HCT116 (cell line): ENCODE results near the gene NEXMIF. TPM values are rescaled to one million over a fixed set of nuclear protein-coding genes. Genes with fewer than 3 reads are reported as not detected.
A peak's percentile ranks its signal among the peaks of the same experiment; 100 is the strongest.

Experiments
- ATAC-seq: fragments of 200-7000 bp; cut with Tn5 transposase; 2 replicates; pipeline ENCODE4 v1.9.1; 2020; ENCODE audit warnings: mild to moderate bottlenecking, moderate library complexity
- Bru-seq: library from RNA; stranded (reverse); fragments of 400-500 nt; gene quantifications from one replicate; lab custom pipeline; 2021; lab: Mats Ljungman, UMichigan
- BruChase-seq, 2 experiments: library from RNA; stranded (reverse); fragments of 400-500 nt; gene quantifications; one replicate each; lab custom pipeline; 2021; lab: Mats Ljungman, UMichigan
- BruUV-seq: library from RNA; stranded (reverse); fragments of 400-500 nt; replicated peaks from 2 replicates; lab custom pipeline; 2021; lab: Mats Ljungman, UMichigan
- CTCF ChIA-PET: fragments of 300-600 bp; sonication (Branson Sonifier 250); formaldehyde crosslinking; loops from one replicate; lab custom pipeline; 2021; ENCODE audit warnings: antibody characterized with exemption; lab: Charles Lee
- POLR2A ChIA-PET: fragments of 300-600, 350-600 bp; sonication (Branson Sonifier 250); formaldehyde crosslinking; loops from one replicate; lab custom pipeline; 2021; ENCODE audit warnings: antibody characterized with exemption; lab: Charles Lee
- RAD21 ChIA-PET, 2 experiments: fragments of 300-600 bp; sonication (Branson Sonifier 250); formaldehyde crosslinking; loops; one replicate each; lab custom pipeline; 2023; ENCODE audit warnings: low total read pairs in 2 of 2; ENCODE audit not compliant: uncharacterized antibody in 2 of 2, unreplicated experiment in 2 of 2, low non-redundant PET in 1 of 2; lab: Charles Lee
- DNase-seq: peaks from one replicate; pipeline ENCODE4 v3.0.0-alpha.2; 2010; ENCODE audit warnings: low read depth, low spot score
- H2AFZ ChIP-seq: fragments of 200-600 bp; shearing (Covaris generic), sonication (generic); 2 replicates; pipeline ENCODE4 v1.6.1; 2017; ENCODE audit warnings: low read depth, mixed run types, mixed read lengths, antibody characterized with exemption, low read length; ENCODE audit not compliant: poor library complexity, severe bottlenecking
- H3K27ac ChIP-seq: 2 replicates; pipeline ENCODE4 v1.5.1; 2012; ENCODE audit warnings: low read depth, low read length
- H3K27me3 ChIP-seq: fragments of 200-600 bp; sonication (generic); 2 replicates; pipeline ENCODE4 v1.6.1; 2016; ENCODE audit warnings: mixed run types, low read length, mixed read lengths; ENCODE audit not compliant: insufficient read depth
- H3K36me3 ChIP-seq, 2 experiments: fragments of 200-500 bp in 1 of 2; fragments of 200-600 bp in 1 of 2; sonication (Bioruptor generic) in 1 of 2; sonication (generic) in 1 of 2; 2 replicates each; pipeline versions ENCODE4 v1.5.1 to v1.6.1; 2014 to 2016; ENCODE audit warnings: low read length in 2 of 2, inconsistent platforms in 1 of 2, mixed read lengths in 1 of 2, mixed run types in 1 of 2; ENCODE audit not compliant: insufficient read depth in 2 of 2, control insufficient read depth in 1 of 2
- H3K4me1 ChIP-seq, 2 experiments: fragments of 200-600 bp in 1 of 2; sonication (generic) in 1 of 2; 2 replicates each; pipeline versions ENCODE4 v1.5.1 to v1.6.1; 2012 to 2017; ENCODE audit warnings: low read length in 2 of 2, inconsistent platforms in 1 of 2, mild to moderate bottlenecking in 1 of 2, mixed read lengths in 1 of 2, mixed run types in 1 of 2, moderate library complexity in 1 of 2; ENCODE audit not compliant: insufficient read depth in 2 of 2, control insufficient read depth in 1 of 2
- H3K4me2 ChIP-seq: fragments of 200-600 bp; sonication (generic); 2 replicates; pipeline ENCODE4 v1.6.1; 2017; ENCODE audit warnings: mixed run types, low read length, mixed read lengths
- H3K4me3 ChIP-seq, 2 experiments: fragments of 200-600 bp in 1 of 2; sonication (generic) in 1 of 2; replicated peaks in 1 of 2; 2 replicates each; pipeline ENCODE4 v1.5.1; 2011 to 2016; ENCODE audit warnings: low read length in 2 of 2, control low read depth in 1 of 2, low read depth in 1 of 2, mild to moderate bottlenecking in 1 of 2, mixed read lengths in 1 of 2, mixed run types in 1 of 2
- H3K79me2 ChIP-seq: fragments of 200-600 bp; sonication (generic); 2 replicates; pipeline ENCODE4 v1.6.1; 2017; ENCODE audit warnings: mild to moderate bottlenecking, mixed run types, low read length, moderate library complexity, mixed read lengths; ENCODE audit not compliant: insufficient read depth
- H3K9ac ChIP-seq: fragments of 200-600 bp; sonication (generic); 2 replicates; pipeline ENCODE4 v1.6.1; 2016; ENCODE audit warnings: low read length, mixed read lengths
- H3K9me2 ChIP-seq: fragments of 200-600 bp; sonication (generic), shearing (Covaris generic); 2 replicates; pipeline ENCODE4 v1.6.1; 2017; ENCODE audit warnings: mixed run types, mild to moderate bottlenecking, moderate library complexity; ENCODE audit not compliant: insufficient read depth
- H3K9me3 ChIP-seq, 2 experiments: fragments of 200-500 bp in 1 of 2; fragments of 200-600 bp in 1 of 2; sonication (Bioruptor generic) in 1 of 2; sonication (generic) in 1 of 2; 2 replicates each; pipeline ENCODE4 v1.6.1; 2014 to 2017; ENCODE audit warnings: low read length in 2 of 2, mixed read lengths in 2 of 2, inconsistent platforms in 1 of 2, low read depth in 1 of 2, mild to moderate bottlenecking in 1 of 2, mixed run types in 1 of 2, moderate library complexity in 1 of 2; ENCODE audit not compliant: control insufficient read depth in 1 of 2, insufficient read depth in 1 of 2
- H4K20me1 ChIP-seq: fragments of 200-600 bp; sonication (generic), shearing (Covaris generic); 2 replicates; pipeline ENCODE4 v1.6.1; 2017; ENCODE audit warnings: mixed run types, mild to moderate bottlenecking, moderate library complexity; ENCODE audit not compliant: insufficient read depth
- CEBPB ChIP-seq: IDR thresholded peaks from 2 replicates; pipeline ENCODE4 v1.6.1; 2012; ENCODE audit warnings: low read depth
- EGR1 ChIP-seq: IDR thresholded peaks from 2 replicates; pipeline ENCODE4 v1.6.1; 2012; ENCODE audit warnings: low read depth
- ELF1 ChIP-seq: IDR thresholded peaks from 2 replicates; pipeline ENCODE4 v1.6.1; 2012; ENCODE audit warnings: low read depth, borderline replicate concordance
- EZH2 ChIP-seq: fragments of 200-600 bp; sonication (generic); IDR thresholded peaks from 2 replicates; pipeline ENCODE4 v1.6.1; 2017; ENCODE audit warnings: antibody characterized with exemption, mixed run types
- FOSL1 ChIP-seq: IDR thresholded peaks from 2 replicates; pipeline ENCODE4 v1.6.1; 2012; ENCODE audit warnings: low read depth
- JUND ChIP-seq: IDR thresholded peaks from 2 replicates; pipeline ENCODE4 v1.6.1; 2012
- POLR2A ChIP-seq: IDR thresholded peaks from 2 replicates; pipeline ENCODE4 v1.7.0; 2011; ENCODE audit warnings: borderline replicate concordance; ENCODE audit not compliant: insufficient read depth, insufficient read length; ENCODE audit errors: extremely low read depth
- POLR2AphosphoS5 ChIP-seq: IDR thresholded peaks from 2 replicates; pipeline ENCODE4 v1.6.1; 2011; ENCODE audit warnings: mild to moderate bottlenecking, low read depth, low read length, moderate library complexity
- RAD21 ChIP-seq: IDR thresholded peaks from 2 replicates; pipeline ENCODE4 v1.6.1; 2012; ENCODE audit warnings: low read depth, mild to moderate bottlenecking
- SIN3A ChIP-seq: IDR thresholded peaks from 2 replicates; pipeline ENCODE4 v1.6.1; 2012; ENCODE audit warnings: low read depth
- SP1 ChIP-seq: IDR thresholded peaks from 2 replicates; pipeline ENCODE4 v1.6.1; 2012; ENCODE audit warnings: low read depth
- TCF7L2 ChIP-seq: IDR thresholded peaks from 2 replicates; pipeline ENCODE4 v1.7.0; 2011; ENCODE audit warnings: borderline replicate concordance, inconsistent platforms; ENCODE audit not compliant: insufficient read depth, insufficient read length; ENCODE audit errors: extremely low read depth
- YY1 ChIP-seq: IDR thresholded peaks from 2 replicates; pipeline ENCODE4 v1.6.1; 2011; ENCODE audit warnings: low read length, low read depth, moderate library complexity, mild to moderate bottlenecking; ENCODE audit not compliant: insufficient replicate concordance; ENCODE audit errors: extremely low read depth
- ZNF274 ChIP-seq: fragments of 200-500 bp; sonication (Bioruptor generic); IDR thresholded peaks from 2 replicates; pipeline ENCODE4 v1.6.1; 2014; ENCODE audit warnings: mild to moderate bottlenecking, low read depth, low read length, inconsistent platforms
- intact Hi-C: fragments of 100-400 bp; cut with micrococcal nuclease; formaldehyde crosslinking; loops from 2 replicates; pipeline ENCODE4 v1.10.0; 2022
- long read RNA-seq: library from polyadenylated mRNA; unstranded; transcript quantifications from one replicate; pipeline ENCODE4 v2.0.0, GENCODE V29; 2021; ENCODE audit not compliant: unreplicated experiment
- polyA plus RNA-seq: library from polyadenylated mRNA; unstranded; fragments of >200 nt; gene quantifications from 2 replicates; pipeline ENCODE4 v1.2.1, GENCODE V29; 2012; ENCODE audit warnings: missing spikeins
- total RNA-seq: library from RNA; stranded (reverse); gene quantifications from one replicate; pipeline ENCODE4 v1.2.1, GENCODE V29; 2021; ENCODE audit not compliant: unreplicated experiment
- TF ChIP-seq, protein P1 (sequence below): IDR thresholded peaks from 2 replicates; pipeline ENCODE4 v1.6.1; 2011; ENCODE audit warnings: mild to moderate bottlenecking, low read length, moderate library complexity; ENCODE audit not compliant: insufficient replicate concordance; ENCODE audit errors: extremely low read depth
- TF ChIP-seq, protein P2 (sequence below): IDR thresholded peaks from 2 replicates; pipeline ENCODE4 v1.6.1; 2012
- TF ChIP-seq, protein P3 (sequence below), 3 experiments: fragments of 200-600 bp in 1 of 3; sonication (generic) in 1 of 3; IDR thresholded peaks in 2 of 3; conservative IDR thresholded peaks in 1 of 3; 2 replicates each; pipeline ENCODE4 v1.5.1; 2012 to 2017; ENCODE audit warnings: low read depth in 2 of 3, low read length in 2 of 3, antibody characterized with exemption in 1 of 3, borderline replicate concordance in 1 of 3, control low read depth in 1 of 3, mild to moderate bottlenecking in 1 of 3, mixed read lengths in 1 of 3, mixed run types in 1 of 3, moderate library complexity in 1 of 3; ENCODE audit not compliant: insufficient read depth in 1 of 3
- TF ChIP-seq, protein P4 (sequence below): IDR thresholded peaks from 2 replicates; pipeline ENCODE4 v1.6.1; 2012

Gene NEXMIF
- total RNA-seq (not detected), Bru-seq, nascent RNA (percentile 2 among the genes with signal in this experiment), BruChase-seq, experiment 1, labeled RNA remaining after a 6-hour chase (percentile 4 among the genes with signal in this experiment), BruChase-seq, experiment 2, labeled RNA remaining after a 2-hour chase (percentile 10 among the genes with signal in this experiment)
- 0.01 TPM in 1 of 2 replicates, not detected in the other for polyA plus RNA-seq
- long read RNA-seq, result 0 reads

DNA sequence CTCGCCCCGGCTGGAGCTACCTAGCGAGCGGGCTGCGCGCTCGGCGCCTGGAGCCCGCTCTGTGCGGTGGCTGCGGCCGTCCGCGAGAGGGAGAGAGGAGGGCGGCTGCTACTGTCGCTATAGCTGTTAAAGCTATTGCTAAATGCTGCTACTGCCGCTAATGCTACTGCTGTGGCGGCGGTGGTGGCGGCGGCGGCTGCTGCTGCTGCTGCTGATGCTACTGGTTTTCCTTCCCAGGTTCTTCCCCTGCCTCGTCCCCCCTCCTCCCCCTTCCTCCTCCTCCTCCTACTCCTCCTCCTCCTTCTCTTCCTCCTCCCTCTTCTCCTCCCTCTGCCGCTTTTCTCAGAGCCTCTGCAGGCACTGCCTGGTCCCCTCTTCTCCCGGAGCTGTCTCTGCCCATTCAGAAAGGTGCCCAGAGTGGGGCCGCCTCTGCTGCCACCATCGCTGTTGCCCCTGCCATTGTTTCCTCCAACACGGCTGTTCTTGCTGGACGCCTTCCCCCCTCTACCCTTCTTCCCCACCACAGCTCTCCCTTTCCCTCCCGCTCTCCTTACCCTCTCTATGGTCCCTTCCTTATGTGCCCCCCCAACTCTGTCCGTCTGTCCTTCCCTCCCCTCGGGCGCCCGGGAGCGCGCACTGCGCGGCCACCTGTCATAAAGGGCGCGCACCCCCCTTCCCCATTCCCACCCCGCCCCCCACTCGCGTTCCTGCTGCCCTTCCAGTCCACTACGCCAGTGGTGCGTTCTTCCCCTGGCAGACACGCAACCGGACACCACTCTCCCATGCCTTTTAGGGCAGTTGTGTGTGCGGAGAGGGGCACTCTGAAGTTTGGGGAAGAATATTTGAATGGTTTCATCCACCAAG, at the start of gene NEXMIF:
NEXMIF (minus strand) TSS at position 228 of the 864 bp plus-strand sequence.
- Histone ChIP-seq H3K9me2 (no peaks in the 10 kb centered on the region), H3K9me3 (no peaks in the 10 kb centered on the region), H3K79me2 (no peaks in the 10 kb centered on the region), H3K36me3 (no peaks in the 10 kb centered on the region), H3K4me3 (no peak within 1 kb of the TSS), H3K4me1 (no peaks in the 10 kb centered on the region), H3K27ac (no peak within 1 kb of the TSS), H4K20me1 (no peaks in the 10 kb centered on the region), H3K27me3 (no peaks in the 10 kb centered on the region), H3K4me2 (no peak within 1 kb of the TSS), H2AFZ (no peak within 1 kb of the TSS), H3K9ac (no peak within 1 kb of the TSS)
- CTCF ChIA-PET, result no interaction called here
- DNase-seq (no peak), ATAC-seq (no peak)
- no TSS peak for BruUV-seq
- RAD21 ChIA-PET, result no interaction called here
- intact Hi-C loops, result no loop called here
- TF ChIP-seq YY1 (no peak), SP1 (no peak), ZNF274 (no peak), EGR1 (no peak), TCF7L2 (no peak), JUND (no peak), CEBPB (no peak), ELF1 (no peak), SIN3A (no peak), POLR2A (no peak), FOSL1 (no peak), POLR2AphosphoS5 (no peak), RAD21 (no peak), EZH2 (no peak)
- TF ChIP-seq, protein P1, sequence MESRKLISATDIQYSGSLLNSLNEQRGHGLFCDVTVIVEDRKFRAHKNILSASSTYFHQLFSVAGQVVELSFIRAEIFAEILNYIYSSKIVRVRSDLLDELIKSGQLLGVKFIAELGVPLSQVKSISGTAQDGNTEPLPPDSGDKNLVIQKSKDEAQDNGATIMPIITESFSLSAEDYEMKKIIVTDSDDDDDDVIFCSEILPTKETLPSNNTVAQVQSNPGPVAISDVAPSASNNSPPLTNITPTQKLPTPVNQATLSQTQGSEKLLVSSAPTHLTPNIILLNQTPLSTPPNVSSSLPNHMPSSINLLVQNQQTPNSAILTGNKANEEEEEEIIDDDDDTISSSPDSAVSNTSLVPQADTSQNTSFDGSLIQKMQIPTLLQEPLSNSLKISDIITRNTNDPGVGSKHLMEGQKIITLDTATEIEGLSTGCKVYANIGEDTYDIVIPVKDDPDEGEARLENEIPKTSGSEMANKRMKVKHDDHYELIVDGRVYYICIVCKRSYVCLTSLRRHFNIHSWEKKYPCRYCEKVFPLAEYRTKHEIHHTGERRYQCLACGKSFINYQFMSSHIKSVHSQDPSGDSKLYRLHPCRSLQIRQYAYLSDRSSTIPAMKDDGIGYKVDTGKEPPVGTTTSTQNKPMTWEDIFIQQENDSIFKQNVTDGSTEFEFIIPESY, result no peak
- TF ChIP-seq, protein P2, sequence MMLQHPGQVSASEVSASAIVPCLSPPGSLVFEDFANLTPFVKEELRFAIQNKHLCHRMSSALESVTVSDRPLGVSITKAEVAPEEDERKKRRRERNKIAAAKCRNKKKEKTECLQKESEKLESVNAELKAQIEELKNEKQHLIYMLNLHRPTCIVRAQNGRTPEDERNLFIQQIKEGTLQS, result no peak
- TF ChIP-seq, protein P3, sequence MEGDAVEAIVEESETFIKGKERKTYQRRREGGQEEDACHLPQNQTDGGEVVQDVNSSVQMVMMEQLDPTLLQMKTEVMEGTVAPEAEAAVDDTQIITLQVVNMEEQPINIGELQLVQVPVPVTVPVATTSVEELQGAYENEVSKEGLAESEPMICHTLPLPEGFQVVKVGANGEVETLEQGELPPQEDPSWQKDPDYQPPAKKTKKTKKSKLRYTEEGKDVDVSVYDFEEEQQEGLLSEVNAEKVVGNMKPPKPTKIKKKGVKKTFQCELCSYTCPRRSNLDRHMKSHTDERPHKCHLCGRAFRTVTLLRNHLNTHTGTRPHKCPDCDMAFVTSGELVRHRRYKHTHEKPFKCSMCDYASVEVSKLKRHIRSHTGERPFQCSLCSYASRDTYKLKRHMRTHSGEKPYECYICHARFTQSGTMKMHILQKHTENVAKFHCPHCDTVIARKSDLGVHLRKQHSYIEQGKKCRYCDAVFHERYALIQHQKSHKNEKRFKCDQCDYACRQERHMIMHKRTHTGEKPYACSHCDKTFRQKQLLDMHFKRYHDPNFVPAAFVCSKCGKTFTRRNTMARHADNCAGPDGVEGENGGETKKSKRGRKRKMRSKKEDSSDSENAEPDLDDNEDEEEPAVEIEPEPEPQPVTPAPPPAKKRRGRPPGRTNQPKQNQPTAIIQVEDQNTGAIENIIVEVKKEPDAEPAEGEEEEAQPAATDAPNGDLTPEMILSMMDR (IDR thresholded peaks at IDR 0.05 in 2 of 3, conservative IDR thresholded peaks at IDR 0.05 in 1 of 3; ENCODE audit: borderline replicate concordance in 1 of 3, insufficient read depth in 1 of 3, low read depth in 2 of 3, low read length in 2 of 3), result no peak
- TF ChIP-seq, protein P4, sequence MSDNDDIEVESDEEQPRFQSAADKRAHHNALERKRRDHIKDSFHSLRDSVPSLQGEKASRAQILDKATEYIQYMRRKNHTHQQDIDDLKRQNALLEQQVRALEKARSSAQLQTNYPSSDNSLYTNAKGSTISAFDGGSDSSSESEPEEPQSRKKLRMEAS, result no peak
- POLR2A ChIA-PET, result no interaction called here
